OCI-LY3 (cell line): ENCODE data around the gene ZNF22.

Source experiments
- EZH2phosphoT487 ChIP-seq: fragments of 200-600 bp; shearing (Covaris generic); IDR thresholded peaks from 2 replicates; pipeline ENCODE4 v1.6.1; 2018; ENCODE audit warnings: antibody characterized with exemption, mixed run types, low read depth
- TF ChIP-seq, protein P1 (sequence below): fragments of 200-600, 300-600 bp; sonication (generic); IDR thresholded peaks from 2 replicates; pipeline ENCODE4 v1.5.1; 2014; ENCODE audit warnings: antibody characterized with exemption, low read length, low read depth

DNA sequence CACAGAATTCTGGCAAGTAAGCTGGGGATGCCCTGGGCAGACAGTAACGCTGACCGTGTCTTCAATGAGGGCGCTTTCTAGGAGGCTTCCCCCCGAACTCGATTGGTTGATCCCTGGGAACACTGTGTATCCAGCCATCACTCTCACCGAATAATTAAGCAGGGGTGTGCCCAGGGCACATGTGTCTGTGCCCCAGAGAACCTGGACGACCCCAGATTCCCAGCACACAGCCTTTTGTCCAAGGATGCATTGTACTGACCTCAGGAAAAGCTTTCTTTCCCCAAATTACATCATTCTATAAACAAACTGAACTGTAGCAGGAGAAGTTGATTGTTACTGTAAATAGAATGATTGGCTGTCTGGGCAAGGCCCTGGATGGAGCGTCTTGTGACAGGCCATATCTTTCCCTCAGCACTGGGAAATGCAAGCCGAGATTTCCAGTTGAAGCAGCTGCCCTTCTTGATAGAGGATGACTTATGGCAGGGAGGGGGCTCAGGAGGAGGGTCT is 15.5 kb upstream of the ZNF22 start:
- TF ChIP-seq, protein P1, sequence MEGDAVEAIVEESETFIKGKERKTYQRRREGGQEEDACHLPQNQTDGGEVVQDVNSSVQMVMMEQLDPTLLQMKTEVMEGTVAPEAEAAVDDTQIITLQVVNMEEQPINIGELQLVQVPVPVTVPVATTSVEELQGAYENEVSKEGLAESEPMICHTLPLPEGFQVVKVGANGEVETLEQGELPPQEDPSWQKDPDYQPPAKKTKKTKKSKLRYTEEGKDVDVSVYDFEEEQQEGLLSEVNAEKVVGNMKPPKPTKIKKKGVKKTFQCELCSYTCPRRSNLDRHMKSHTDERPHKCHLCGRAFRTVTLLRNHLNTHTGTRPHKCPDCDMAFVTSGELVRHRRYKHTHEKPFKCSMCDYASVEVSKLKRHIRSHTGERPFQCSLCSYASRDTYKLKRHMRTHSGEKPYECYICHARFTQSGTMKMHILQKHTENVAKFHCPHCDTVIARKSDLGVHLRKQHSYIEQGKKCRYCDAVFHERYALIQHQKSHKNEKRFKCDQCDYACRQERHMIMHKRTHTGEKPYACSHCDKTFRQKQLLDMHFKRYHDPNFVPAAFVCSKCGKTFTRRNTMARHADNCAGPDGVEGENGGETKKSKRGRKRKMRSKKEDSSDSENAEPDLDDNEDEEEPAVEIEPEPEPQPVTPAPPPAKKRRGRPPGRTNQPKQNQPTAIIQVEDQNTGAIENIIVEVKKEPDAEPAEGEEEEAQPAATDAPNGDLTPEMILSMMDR = no peak
- no peak for TF ChIP-seq EZH2phosphoT487
